HG03571 (cell line): ENCODE results near the gene CFAP77.

Source experiments
- ATAC-seq: cut with Tn5 transposase; IDR thresholded peaks from one replicate; pipeline ENCODE4 v1.9.1; 2021; ENCODE audit not compliant: unreplicated experiment

Gene CFAP77

DNA sequence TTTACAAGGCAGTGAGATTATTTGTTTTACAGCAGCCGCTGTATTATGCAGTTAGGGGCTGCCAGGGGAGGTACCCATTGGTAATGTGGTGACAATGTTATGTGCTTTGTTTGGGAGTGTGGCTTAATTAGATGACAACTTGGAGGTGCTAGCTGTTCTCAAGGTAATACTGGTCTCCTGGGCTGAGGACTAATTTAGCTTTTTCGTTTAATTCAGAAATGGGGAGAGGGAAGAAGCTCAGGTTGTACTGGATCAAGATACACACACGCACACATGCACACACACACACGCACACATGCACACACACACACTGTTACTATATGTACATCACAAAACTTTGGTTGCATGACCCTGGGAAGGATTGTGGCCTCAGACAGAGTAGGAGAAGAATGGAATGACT is 37.9 kb downstream of the CFAP77 start:
- no peak for ATAC-seq

- ATAC-seq = no peak
These were observed 41.3 kb downstream of the CFAP77 start for GRCh38 chr9:132451276-132451675.

GRCh38 chr9:132456241-132456640 is 46.2 kb downstream of the CFAP77 start:
- no peak for ATAC-seq

DNA sequence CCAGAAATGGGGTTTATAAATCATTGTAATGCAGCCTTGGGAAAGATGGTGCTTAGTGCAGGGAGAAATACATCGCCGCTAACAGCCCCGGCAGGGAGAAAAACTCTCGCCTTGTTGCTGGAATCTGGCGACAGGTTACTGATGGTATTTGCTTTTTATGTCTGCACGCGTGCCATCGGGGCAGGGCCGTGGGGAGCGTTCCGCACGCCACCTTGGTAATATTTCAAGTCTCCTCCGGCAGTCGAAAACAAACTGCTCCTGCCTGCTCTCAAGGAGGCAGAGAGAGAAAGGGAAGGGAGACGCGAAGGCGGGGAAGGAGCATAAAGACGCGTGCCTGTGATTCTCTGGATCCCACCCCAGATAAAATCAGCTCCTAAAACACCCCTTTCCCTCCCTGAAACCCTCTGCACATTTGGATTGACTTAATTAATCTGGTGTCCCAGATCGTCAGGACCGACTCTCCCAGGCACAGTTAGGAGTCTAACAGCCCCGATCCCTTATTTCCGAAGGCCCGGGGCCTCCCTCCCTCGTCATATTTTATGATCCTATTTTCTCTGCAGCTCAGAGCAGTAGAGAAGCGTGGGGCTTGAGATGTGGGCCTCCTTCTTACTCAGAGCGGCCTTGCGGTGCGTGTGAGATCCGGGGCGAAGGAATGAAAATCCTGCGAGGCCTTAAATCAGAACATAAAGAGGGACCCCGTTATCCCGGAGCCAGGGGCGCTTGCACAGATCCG is 47.7 kb downstream of the CFAP77 start:
- ATAC-seq = no peak

DNA sequence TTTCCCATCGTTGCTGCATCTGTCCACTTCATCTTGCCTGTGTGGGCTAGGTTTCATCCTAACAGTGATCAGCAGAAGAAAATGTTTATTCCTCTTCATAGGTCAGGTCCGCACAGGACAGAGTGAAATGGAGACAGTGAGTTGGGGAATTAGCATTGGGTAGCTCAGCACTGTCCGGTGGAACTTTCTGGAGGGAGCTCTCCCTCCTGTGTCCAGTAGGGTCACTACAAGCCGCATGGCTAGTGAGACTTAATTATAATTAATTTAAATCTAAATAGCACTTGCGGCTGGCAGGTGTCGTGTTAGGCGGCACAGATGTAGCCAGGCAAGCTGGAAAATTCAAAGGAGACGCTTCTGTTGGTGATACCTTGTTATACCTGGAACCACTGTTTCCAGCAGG is 48.4 kb downstream of the CFAP77 start:
- ATAC-seq = no peak

- no peak for ATAC-seq
These were observed 49.6 kb downstream of the CFAP77 start for GRCh38 chr9:132459661-132460060.

- no peak for ATAC-seq
These were observed 50.2 kb downstream of the CFAP77 start for GRCh38 chr9:132460240-132460639.

DNA sequence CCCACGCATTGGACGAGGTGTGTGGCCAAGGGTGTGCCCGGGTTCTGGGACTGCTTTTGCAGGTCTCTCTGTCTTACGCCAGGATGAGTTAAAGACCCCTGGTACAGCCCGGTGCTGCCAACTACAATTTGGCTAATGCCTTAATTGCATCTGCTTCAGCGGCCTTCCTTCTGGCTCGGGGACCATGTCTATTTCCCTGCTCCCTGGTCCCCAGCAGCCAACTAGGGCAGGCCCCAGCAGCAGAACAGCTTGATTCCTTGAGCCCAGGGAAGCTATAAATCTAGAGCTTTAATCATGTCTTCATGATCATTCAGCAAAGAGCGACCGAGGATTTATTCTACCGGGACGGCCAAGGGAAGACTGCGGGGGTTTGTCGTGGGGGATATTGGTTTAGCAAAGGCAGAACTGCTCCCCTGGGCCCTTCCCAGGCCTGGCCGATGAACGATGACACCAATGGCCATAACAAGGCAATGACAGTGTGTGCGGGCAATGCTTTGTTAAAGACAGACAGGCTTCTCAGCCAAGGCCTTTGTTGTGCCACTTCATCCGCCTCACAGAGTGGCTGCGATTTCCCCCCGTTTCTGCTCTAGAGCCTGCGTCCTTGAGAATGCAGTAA is 51.4 kb downstream of the CFAP77 start:
- no peak for ATAC-seq

GRCh38 chr9:132461971-132462370 is 52.0 kb downstream of the CFAP77 start:
- ATAC-seq = no peak

DNA sequence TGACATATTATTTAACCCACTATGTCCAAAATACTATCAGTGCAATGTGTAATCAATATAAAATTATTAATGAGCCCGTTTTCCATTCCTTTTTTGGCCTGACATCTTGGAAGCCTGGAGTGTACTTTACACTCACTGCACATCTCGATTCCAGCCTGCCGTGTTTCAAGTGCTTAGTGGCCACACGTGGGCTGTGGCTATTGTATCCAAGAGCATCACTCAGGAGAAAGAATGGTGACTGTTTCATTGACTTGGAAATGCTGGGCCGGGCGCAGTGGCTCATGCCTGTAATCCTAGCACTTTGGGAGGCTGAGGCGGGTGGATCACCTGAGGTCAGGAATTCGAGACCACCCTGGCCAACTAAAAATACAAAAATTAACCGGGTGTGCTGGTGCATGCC is 54.5 kb downstream of the CFAP77 start:
- ATAC-seq = no peak

GRCh38 chr9:132465131-132465635 is 55.2 kb downstream of the CFAP77 start:
- ATAC-seq = no peak

GRCh38 chr9:132472199-132472598 is 62.2 kb downstream of the CFAP77 start:
- no peak for ATAC-seq

DNA sequence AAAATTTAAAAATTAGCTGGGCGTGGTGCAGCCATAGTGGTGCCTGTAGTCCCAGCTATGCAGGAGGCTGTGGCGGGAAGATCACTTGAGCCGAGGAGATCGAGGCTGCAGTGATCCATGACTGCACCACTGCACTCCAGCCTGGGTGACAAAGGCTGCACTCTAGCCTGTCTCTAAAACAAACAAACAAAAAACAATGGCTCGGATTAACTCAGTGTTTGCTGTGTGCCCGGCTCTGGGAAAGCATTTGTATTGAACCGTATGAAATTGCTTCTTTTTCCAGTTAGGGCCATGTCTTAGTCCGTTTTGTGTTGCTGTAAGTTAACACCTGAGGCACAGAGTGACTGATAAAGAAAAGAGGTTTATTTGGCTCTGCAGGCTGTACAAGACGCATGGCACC is 62.6 kb downstream of the CFAP77 start:
- ATAC-seq = no peak

GRCh38 chr9:132474253-132474652 is 64.2 kb downstream of the CFAP77 start:
- no peak for ATAC-seq

- ATAC-seq = no peak
These were observed 68.5 kb downstream of the CFAP77 start for GRCh38 chr9:132478353-132479050.

GRCh38 chr9:132479733-132480132 is 69.7 kb downstream of the CFAP77 start:
- ATAC-seq = no peak

DNA sequence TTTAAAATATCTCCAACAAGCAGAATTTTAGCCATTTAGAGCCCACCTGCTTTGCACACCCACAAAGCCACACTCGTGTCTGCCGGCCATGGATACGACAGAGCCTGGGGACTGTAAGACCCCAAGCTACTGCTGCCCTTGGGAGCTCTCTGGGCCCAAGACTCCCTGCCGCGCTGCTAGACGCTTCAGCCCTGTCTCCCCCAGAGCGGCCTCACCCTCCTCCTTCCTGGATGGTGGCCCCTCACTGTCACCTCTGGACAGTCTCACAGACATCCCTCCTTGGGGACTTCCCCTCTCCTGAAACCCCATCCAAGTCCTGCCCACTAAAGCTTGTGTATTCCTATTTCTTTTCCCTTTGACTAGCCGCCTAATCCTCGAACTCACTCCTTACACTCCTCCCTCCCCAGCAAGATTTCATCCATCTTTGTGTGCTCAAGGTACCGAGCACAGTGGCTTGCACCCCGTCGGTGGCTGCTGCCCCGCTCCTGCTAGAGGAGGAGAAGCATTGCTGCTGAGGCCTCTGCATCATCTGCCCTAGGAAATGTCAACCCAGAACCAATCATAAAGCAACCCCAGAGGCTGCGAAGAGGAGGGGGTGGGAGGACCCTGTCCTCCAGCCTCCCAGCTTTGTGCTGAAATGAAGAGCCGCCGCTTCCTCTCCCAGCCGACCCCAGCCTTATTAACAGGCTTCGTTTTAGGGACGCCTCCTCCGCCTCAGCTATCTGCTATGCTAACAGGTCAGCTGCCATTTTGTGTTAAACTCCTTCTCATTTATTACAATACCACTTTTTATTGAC is 71.2 kb downstream of the CFAP77 start:
- ATAC-seq = no peak

DNA sequence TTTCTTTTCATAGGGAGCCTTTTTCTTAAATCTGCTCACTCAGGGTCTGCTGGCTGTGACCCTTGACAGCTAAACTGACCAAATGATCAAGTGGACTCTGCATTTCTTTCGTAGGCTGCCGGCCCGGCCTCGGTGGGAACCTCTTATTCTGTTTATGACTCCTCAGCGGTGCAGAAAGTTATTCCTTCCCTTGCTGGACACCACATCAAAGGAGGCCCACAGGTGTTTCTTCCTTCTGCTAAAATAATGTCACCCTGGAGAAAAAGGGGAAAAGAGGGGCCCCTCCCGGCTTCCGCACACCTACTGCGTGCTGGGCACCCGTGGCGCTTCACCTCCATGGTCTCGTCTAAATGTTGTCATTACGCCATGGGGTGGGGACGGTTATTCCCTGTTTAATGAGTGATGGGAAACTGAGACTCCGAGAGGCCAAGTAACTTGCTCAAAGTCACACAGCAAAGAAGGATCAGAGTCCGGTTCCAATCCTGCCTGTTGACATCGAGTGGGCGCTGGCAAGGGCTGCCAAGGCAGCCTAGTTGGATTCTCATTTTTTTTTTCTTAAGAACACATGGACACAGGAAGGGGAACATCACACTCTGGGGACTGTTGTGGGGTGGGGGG is 72.3 kb downstream of the CFAP77 start:
- no peak for ATAC-seq

DNA sequence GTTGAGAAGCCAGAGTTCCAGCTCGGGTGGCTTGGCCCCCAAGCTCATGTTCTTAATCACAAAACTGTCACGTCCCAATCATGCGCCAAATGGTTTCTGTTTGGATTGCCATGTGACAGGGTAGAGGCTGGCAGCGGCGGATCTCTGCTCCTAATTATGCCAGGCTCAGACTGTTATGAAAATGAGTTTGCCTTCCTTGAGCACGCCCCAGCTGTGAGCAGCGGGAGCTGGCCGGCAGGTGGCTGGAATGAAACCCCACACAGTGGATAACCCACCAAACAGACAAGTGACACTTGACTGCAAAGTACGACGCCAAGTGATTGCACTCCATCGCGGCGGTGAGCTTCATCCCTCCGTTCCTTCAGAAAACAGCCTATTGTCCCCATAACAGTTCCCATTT is 75.4 kb downstream of the CFAP77 start:
- no peak for ATAC-seq

DNA sequence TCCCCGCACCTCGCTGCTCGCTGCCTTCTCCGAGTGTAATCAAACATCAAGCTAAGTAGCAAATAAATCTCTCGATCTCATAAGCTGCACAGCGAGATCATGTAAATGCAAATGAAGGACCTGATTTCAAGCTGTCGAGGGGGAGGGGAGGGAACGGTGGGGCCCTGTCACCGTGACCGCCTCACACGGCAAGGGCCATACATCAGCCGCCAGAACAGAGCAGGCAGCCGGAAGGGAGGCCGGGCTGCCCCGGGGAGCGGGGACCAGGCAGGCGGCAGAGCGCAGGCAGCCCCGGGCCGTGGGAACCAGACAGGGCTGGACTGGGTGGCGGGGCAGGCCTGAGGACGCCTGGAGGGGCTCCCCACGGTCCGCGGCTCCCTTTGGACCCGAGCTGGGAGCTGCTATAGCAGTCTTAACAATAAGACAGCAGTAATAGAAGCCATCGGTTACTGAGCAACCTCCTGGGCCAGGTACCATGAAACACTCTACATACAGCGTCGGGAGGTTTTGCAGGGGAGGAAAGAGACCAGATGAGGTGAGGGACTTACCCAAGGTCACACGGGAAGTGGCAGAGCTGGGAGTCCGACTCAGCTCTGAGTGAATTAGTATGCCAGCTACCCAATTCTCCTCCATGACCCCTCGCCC is 76.8 kb downstream of the CFAP77 start:
- ATAC-seq = no peak
